Measurements from ENCODE around the gene SNAI3.

Gene SNAI3

GRCh38 chr16:88631920-88632586 is 54.3 kb downstream of the SNAI3 start:
- TF ChIP-seq, protein P1, sequence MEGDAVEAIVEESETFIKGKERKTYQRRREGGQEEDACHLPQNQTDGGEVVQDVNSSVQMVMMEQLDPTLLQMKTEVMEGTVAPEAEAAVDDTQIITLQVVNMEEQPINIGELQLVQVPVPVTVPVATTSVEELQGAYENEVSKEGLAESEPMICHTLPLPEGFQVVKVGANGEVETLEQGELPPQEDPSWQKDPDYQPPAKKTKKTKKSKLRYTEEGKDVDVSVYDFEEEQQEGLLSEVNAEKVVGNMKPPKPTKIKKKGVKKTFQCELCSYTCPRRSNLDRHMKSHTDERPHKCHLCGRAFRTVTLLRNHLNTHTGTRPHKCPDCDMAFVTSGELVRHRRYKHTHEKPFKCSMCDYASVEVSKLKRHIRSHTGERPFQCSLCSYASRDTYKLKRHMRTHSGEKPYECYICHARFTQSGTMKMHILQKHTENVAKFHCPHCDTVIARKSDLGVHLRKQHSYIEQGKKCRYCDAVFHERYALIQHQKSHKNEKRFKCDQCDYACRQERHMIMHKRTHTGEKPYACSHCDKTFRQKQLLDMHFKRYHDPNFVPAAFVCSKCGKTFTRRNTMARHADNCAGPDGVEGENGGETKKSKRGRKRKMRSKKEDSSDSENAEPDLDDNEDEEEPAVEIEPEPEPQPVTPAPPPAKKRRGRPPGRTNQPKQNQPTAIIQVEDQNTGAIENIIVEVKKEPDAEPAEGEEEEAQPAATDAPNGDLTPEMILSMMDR (IDR thresholded peaks at IDR 0.05; ENCODE audit: insufficient read depth, low read depth, low read length, missing control alignments), result no peak
- no peak for DNase-seq (ENCODE audit: low read depth)
- no peak overlapping the region for H3K4me3 ChIP-seq (ENCODE audit: low read length)

GRCh38 chr16:88631384-88631783 is 54.9 kb downstream of the SNAI3 start:
- DNase-seq (ENCODE audit: low read depth), result no peak
- TF ChIP-seq, protein P1 (IDR thresholded peaks at IDR 0.05; ENCODE audit: insufficient read depth, low read depth, low read length, missing control alignments), result no peak
- H3K4me3 ChIP-seq (ENCODE audit: low read length), result no peak overlapping the region

DNA sequence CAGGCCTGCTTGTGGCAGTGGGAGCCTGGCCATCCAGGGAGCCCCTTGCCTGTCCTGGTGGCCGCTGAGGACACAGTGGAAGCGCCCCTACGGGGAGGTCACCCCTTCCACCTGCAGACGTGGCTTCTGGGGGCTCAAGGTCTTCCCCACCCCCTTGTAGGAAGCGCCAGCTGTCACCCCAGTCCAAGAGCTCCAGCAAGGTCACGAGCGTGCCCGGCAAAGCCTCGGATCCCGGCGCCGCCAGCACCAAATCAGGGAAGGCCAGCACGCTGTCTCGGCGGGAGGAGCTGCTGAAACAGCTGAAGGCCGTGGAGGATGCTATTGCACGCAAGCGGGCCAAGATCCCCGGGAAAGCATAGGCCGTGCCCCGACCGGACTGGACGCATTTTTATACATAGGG is 55.4 kb downstream of the SNAI3 start:
- no peak overlapping the region for H3K4me3 ChIP-seq (ENCODE audit: low read length)
- TF ChIP-seq, protein P1 (IDR thresholded peaks at IDR 0.05; ENCODE audit: insufficient read depth, low read depth, low read length, missing control alignments), result no peak
- no peak for DNase-seq (ENCODE audit: low read depth)

DNA sequence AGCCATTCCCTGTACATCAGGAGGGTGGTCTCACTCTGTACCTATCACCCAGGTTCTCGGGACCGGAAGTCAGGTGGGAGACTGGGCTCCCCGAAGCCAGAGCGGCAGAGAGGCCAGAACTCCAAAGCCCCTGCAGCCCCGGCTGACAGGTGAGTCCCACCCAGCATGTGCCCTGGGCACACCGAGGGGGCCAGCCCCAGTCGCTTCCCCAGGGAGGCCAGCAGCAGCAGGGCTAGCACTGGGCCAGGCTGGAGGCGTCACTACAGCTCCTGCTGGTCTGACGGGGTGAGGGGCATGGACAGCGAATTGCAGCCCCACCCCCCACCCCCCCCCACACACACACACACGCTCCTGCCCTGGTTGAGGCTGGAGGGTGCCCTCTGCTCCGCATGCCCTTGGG is 55.9 kb downstream of the SNAI3 start:
- no peak overlapping the region for H3K4me3 ChIP-seq (ENCODE audit: low read length)
- TF ChIP-seq, protein P1 (IDR thresholded peaks at IDR 0.05; ENCODE audit: insufficient read depth, low read depth, low read length, missing control alignments), result no peak
- no peak for DNase-seq (ENCODE audit: low read depth)

GRCh38 chr16:88629835-88630234 is 56.5 kb downstream of the SNAI3 start:
- TF ChIP-seq, protein P1 (IDR thresholded peaks at IDR 0.05; ENCODE audit: insufficient read depth, low read depth, low read length, missing control alignments), result no peak
- DNase-seq (ENCODE audit: low read depth), result no peak
- no peak overlapping the region for H3K4me3 ChIP-seq (ENCODE audit: low read length)

GRCh38 chr16:88628512-88628974 is 57.8 kb downstream of the SNAI3 start:
- TF ChIP-seq, protein P1 (IDR thresholded peaks at IDR 0.05; ENCODE audit: insufficient read depth, low read depth, low read length, missing control alignments), result no peak
- DNase-seq (ENCODE audit: low read depth), result no peak
- no peak overlapping the region for H3K4me3 ChIP-seq (ENCODE audit: low read length)
